HCT116 (cell line): Measurements from ENCODE around the gene MLYCD. TPM values are rescaled to one million over a fixed set of nuclear protein-coding genes. Genes with fewer than 3 reads are reported as not detected.

Experiments used
- ATAC-seq: fragments of 200-7000 bp; cut with Tn5 transposase; 2 replicates; pipeline ENCODE4 v1.9.1; 2020; ENCODE audit warnings: mild to moderate bottlenecking, moderate library complexity
- BruUV-seq: library from RNA; stranded (reverse); fragments of 400-500 nt; replicated peaks from 2 replicates; lab custom pipeline; 2021; lab: Mats Ljungman, UMichigan
- CTCF ChIA-PET: fragments of 300-600 bp; sonication (Branson Sonifier 250); formaldehyde crosslinking; loops from one replicate; lab custom pipeline; 2021; ENCODE audit warnings: antibody characterized with exemption; lab: Charles Lee
- POLR2A ChIA-PET: fragments of 300-600, 350-600 bp; sonication (Branson Sonifier 250); formaldehyde crosslinking; loops from one replicate; lab custom pipeline; 2021; ENCODE audit warnings: antibody characterized with exemption; lab: Charles Lee
- RAD21 ChIA-PET, 2 experiments: fragments of 300-600 bp; sonication (Branson Sonifier 250); formaldehyde crosslinking; loops; one replicate each; lab custom pipeline; 2023; ENCODE audit warnings: low total read pairs in 2 of 2; ENCODE audit not compliant: uncharacterized antibody in 2 of 2, unreplicated experiment in 2 of 2, low non-redundant PET in 1 of 2; lab: Charles Lee
- DNase-seq: peaks from one replicate; pipeline ENCODE4 v3.0.0-alpha.2; 2010; ENCODE audit warnings: low read depth, low spot score
- H2AFZ ChIP-seq: fragments of 200-600 bp; shearing (Covaris generic), sonication (generic); 2 replicates; pipeline ENCODE4 v1.6.1; 2017; ENCODE audit warnings: low read depth, mixed run types, mixed read lengths, antibody characterized with exemption, low read length; ENCODE audit not compliant: poor library complexity, severe bottlenecking
- H3K27ac ChIP-seq: 2 replicates; pipeline ENCODE4 v1.5.1; 2012; ENCODE audit warnings: low read depth, low read length
- H3K27me3 ChIP-seq: fragments of 200-600 bp; sonication (generic); 2 replicates; pipeline ENCODE4 v1.6.1; 2016; ENCODE audit warnings: mixed run types, low read length, mixed read lengths; ENCODE audit not compliant: insufficient read depth
- H3K36me3 ChIP-seq, 2 experiments: fragments of 200-500 bp in 1 of 2; fragments of 200-600 bp in 1 of 2; sonication (Bioruptor generic) in 1 of 2; sonication (generic) in 1 of 2; 2 replicates each; pipeline versions ENCODE4 v1.5.1 to v1.6.1; 2014 to 2016; ENCODE audit warnings: low read length in 2 of 2, inconsistent platforms in 1 of 2, mixed read lengths in 1 of 2, mixed run types in 1 of 2; ENCODE audit not compliant: insufficient read depth in 2 of 2, control insufficient read depth in 1 of 2
- H3K4me1 ChIP-seq, 2 experiments: fragments of 200-600 bp in 1 of 2; sonication (generic) in 1 of 2; 2 replicates each; pipeline versions ENCODE4 v1.5.1 to v1.6.1; 2012 to 2017; ENCODE audit warnings: low read length in 2 of 2, inconsistent platforms in 1 of 2, mild to moderate bottlenecking in 1 of 2, mixed read lengths in 1 of 2, mixed run types in 1 of 2, moderate library complexity in 1 of 2; ENCODE audit not compliant: insufficient read depth in 2 of 2, control insufficient read depth in 1 of 2
- H3K4me2 ChIP-seq: fragments of 200-600 bp; sonication (generic); 2 replicates; pipeline ENCODE4 v1.6.1; 2017; ENCODE audit warnings: mixed run types, low read length, mixed read lengths
- H3K4me3 ChIP-seq, 2 experiments: fragments of 200-600 bp in 1 of 2; sonication (generic) in 1 of 2; replicated peaks in 1 of 2; 2 replicates each; pipeline ENCODE4 v1.5.1; 2011 to 2016; ENCODE audit warnings: low read length in 2 of 2, control low read depth in 1 of 2, low read depth in 1 of 2, mild to moderate bottlenecking in 1 of 2, mixed read lengths in 1 of 2, mixed run types in 1 of 2
- H3K79me2 ChIP-seq: fragments of 200-600 bp; sonication (generic); 2 replicates; pipeline ENCODE4 v1.6.1; 2017; ENCODE audit warnings: mild to moderate bottlenecking, mixed run types, low read length, moderate library complexity, mixed read lengths; ENCODE audit not compliant: insufficient read depth
- H3K9ac ChIP-seq: fragments of 200-600 bp; sonication (generic); 2 replicates; pipeline ENCODE4 v1.6.1; 2016; ENCODE audit warnings: low read length, mixed read lengths
- H3K9me2 ChIP-seq: fragments of 200-600 bp; sonication (generic), shearing (Covaris generic); 2 replicates; pipeline ENCODE4 v1.6.1; 2017; ENCODE audit warnings: mixed run types, mild to moderate bottlenecking, moderate library complexity; ENCODE audit not compliant: insufficient read depth
- H3K9me3 ChIP-seq, 2 experiments: fragments of 200-500 bp in 1 of 2; fragments of 200-600 bp in 1 of 2; sonication (Bioruptor generic) in 1 of 2; sonication (generic) in 1 of 2; 2 replicates each; pipeline ENCODE4 v1.6.1; 2014 to 2017; ENCODE audit warnings: low read length in 2 of 2, mixed read lengths in 2 of 2, inconsistent platforms in 1 of 2, low read depth in 1 of 2, mild to moderate bottlenecking in 1 of 2, mixed run types in 1 of 2, moderate library complexity in 1 of 2; ENCODE audit not compliant: control insufficient read depth in 1 of 2, insufficient read depth in 1 of 2
- H4K20me1 ChIP-seq: fragments of 200-600 bp; sonication (generic), shearing (Covaris generic); 2 replicates; pipeline ENCODE4 v1.6.1; 2017; ENCODE audit warnings: mixed run types, mild to moderate bottlenecking, moderate library complexity; ENCODE audit not compliant: insufficient read depth
- ATF3 ChIP-seq: IDR thresholded peaks from 2 replicates; pipeline ENCODE4 v1.6.1; 2012
- CBX3 ChIP-seq: IDR thresholded peaks from 2 replicates; pipeline ENCODE4 v1.6.1; 2012; ENCODE audit warnings: low read depth
- CEBPB ChIP-seq: IDR thresholded peaks from 2 replicates; pipeline ENCODE4 v1.6.1; 2012; ENCODE audit warnings: low read depth
- CTCF ChIP-seq, 3 experiments: fragments of 200-600 bp in 1 of 3; sonication (generic) in 1 of 3; IDR thresholded peaks in 2 of 3; conservative IDR thresholded peaks in 1 of 3; 2 replicates each; pipeline ENCODE4 v1.5.1; 2012 to 2017; ENCODE audit warnings: low read depth in 2 of 3, low read length in 2 of 3, antibody characterized with exemption in 1 of 3, borderline replicate concordance in 1 of 3, control low read depth in 1 of 3, mild to moderate bottlenecking in 1 of 3, mixed read lengths in 1 of 3, mixed run types in 1 of 3, moderate library complexity in 1 of 3; ENCODE audit not compliant: insufficient read depth in 1 of 3
- ELF1 ChIP-seq: IDR thresholded peaks from 2 replicates; pipeline ENCODE4 v1.6.1; 2012; ENCODE audit warnings: low read depth, borderline replicate concordance
- EZH2phosphoT487 ChIP-seq: fragments of 200-600 bp; IDR thresholded peaks from 2 replicates; pipeline ENCODE4 v1.6.1; 2018; ENCODE audit warnings: antibody characterized with exemption, borderline replicate concordance
- RAD21 ChIP-seq: IDR thresholded peaks from 2 replicates; pipeline ENCODE4 v1.6.1; 2012; ENCODE audit warnings: low read depth, mild to moderate bottlenecking
- SIN3A ChIP-seq: IDR thresholded peaks from 2 replicates; pipeline ENCODE4 v1.6.1; 2012; ENCODE audit warnings: low read depth
- SP1 ChIP-seq: IDR thresholded peaks from 2 replicates; pipeline ENCODE4 v1.6.1; 2012; ENCODE audit warnings: low read depth
- SRF ChIP-seq: IDR thresholded peaks from 2 replicates; pipeline ENCODE4 v1.6.1; 2012; ENCODE audit warnings: low read depth
- YY1 ChIP-seq: IDR thresholded peaks from 2 replicates; pipeline ENCODE4 v1.6.1; 2011; ENCODE audit warnings: low read length, low read depth, moderate library complexity, mild to moderate bottlenecking; ENCODE audit not compliant: insufficient replicate concordance; ENCODE audit errors: extremely low read depth
- ZBTB33 ChIP-seq: IDR thresholded peaks from 2 replicates; pipeline ENCODE4 v1.6.1; 2011; ENCODE audit warnings: mild to moderate bottlenecking, low read length, moderate library complexity; ENCODE audit not compliant: insufficient replicate concordance; ENCODE audit errors: extremely low read depth
- ZNF274 ChIP-seq: fragments of 200-500 bp; sonication (Bioruptor generic); IDR thresholded peaks from 2 replicates; pipeline ENCODE4 v1.6.1; 2014; ENCODE audit warnings: mild to moderate bottlenecking, low read depth, low read length, inconsistent platforms
- intact Hi-C: fragments of 100-400 bp; cut with micrococcal nuclease; formaldehyde crosslinking; loops from 2 replicates; pipeline ENCODE4 v1.10.0; 2022
- total RNA-seq: library from RNA; stranded (reverse); gene quantifications from one replicate; pipeline ENCODE4 v1.2.1, GENCODE V29; 2021; ENCODE audit not compliant: unreplicated experiment

MLYCD gene
- total RNA-seq, 1 experiment from 2014 or later, result 3.9 TPM

GRCh38 chr16:83935858-83936255 lies 36.9 kb downstream of the MLYCD start:
- H3K9me2 ChIP-seq, result no peaks in the 10 kb centered on the region
- CTCF ChIA-PET, result interaction anchor here (1.4 kb wide), 1 partner anchor 9 kb away, joined by 4 read pairs; no protein-coding TSS in a partner anchor
- TF ChIP-seq ZNF274 (no peak), ELF1 (no peak), CEBPB (no peak), SP1 (no peak), ZBTB33 (no peak), SRF (no peak), SIN3A (no peak), YY1 (no peak), CBX3 (no peak), ATF3 (no peak), RAD21 (no peak), EZH2phosphoT487 (no peak), CTCF (IDR thresholded peaks at IDR 0.05 in 2 of 3, conservative IDR thresholded peaks at IDR 0.05 in 1 of 3; ENCODE audit: borderline replicate concordance in 1 of 3, insufficient read depth in 1 of 3, low read depth in 2 of 3, low read length in 2 of 3) (no peak)
- no peak overlapping the region for H3K27ac ChIP-seq
- H3K36me3 ChIP-seq, result no peaks in the 10 kb centered on the region
- H3K79me2 ChIP-seq, result no peaks in the 10 kb centered on the region
- no peak overlapping the region for H3K4me2 ChIP-seq
- H3K4me3 ChIP-seq, result no peak overlapping the region
- no peak overlapping the region for H2AFZ ChIP-seq
- H3K9me3 ChIP-seq, result no peaks in the 10 kb centered on the region
- intact Hi-C loops, result no loop called here
- no peaks in the 10 kb centered on the region for H4K20me1 ChIP-seq
- no peaks in the 10 kb centered on the region for H3K27me3 ChIP-seq
- RAD21 ChIA-PET, result no interaction called here
- H3K9ac ChIP-seq, result no peak overlapping the region
- ATAC-seq, result no peak
- no TSS peak for BruUV-seq
- peaks cover 0 to 10% of the 10 kb centered on the region in 2 experiments; a peak in 1 of 4 replicates for H3K4me1 ChIP-seq
- no peak for DNase-seq
- POLR2A ChIA-PET, result interaction anchor here (1.4 kb wide), 1 partner anchor 9 kb away, joined by 5 read pairs; no protein-coding TSS in a partner anchor
